HepG2 (cell line): ENCODE results near the gene GNB1. TPM values are rescaled to one million over a fixed set of nuclear protein-coding genes. Genes with fewer than 3 reads are reported as not detected.

Experiments
- BATF2 ChIP-seq: sonication (generic); formaldehyde crosslinking; IDR thresholded peaks from 2 replicates; pipeline ENCODE4 v1.8.0; 2022; ENCODE audit warnings: mild to moderate bottlenecking, missing genetic modification reagents, moderate library complexity
- BRF2 ChIP-seq: sonication (generic); formaldehyde crosslinking; IDR thresholded peaks from 2 replicates; pipeline ENCODE4 v1.8.1; 2022; ENCODE audit warnings: mild to moderate bottlenecking, missing genetic modification reagents
- CBFB ChIP-seq: sonication (generic); formaldehyde crosslinking; IDR thresholded peaks from 2 replicates; pipeline ENCODE4 v1.4.0; 2020; ENCODE audit warnings: missing genetic modification reagents
- DBP ChIP-seq: sonication (generic); formaldehyde crosslinking; IDR thresholded peaks from 2 replicates; pipeline ENCODE4 v1.4.0; 2020; ENCODE audit warnings: missing genetic modification reagents; ENCODE audit errors: not compliant biosample characterization
- E2F5 ChIP-seq: sonication (generic); formaldehyde crosslinking; conservative IDR thresholded peaks from 2 replicates; pipeline ENCODE4 v1.4.0; 2020; ENCODE audit warnings: missing genetic modification reagents
- FOXK1 ChIP-seq: sonication (generic); formaldehyde crosslinking; IDR thresholded peaks from 2 replicates; pipeline ENCODE4 v1.4.0; 2020; ENCODE audit warnings: low read depth, missing genetic modification reagents, borderline replicate concordance
- NFAT5 ChIP-seq: sonication (generic); formaldehyde crosslinking; IDR thresholded peaks from 2 replicates; pipeline ENCODE4 v1.4.0; 2020; ENCODE audit warnings: missing genetic modification reagents
- PBX3 ChIP-seq: sonication (generic); formaldehyde crosslinking; IDR thresholded peaks from 2 replicates; pipeline ENCODE4 v1.8.1; 2023; ENCODE audit warnings: missing genetic modification reagents, inconsistent platforms, borderline replicate concordance
- POLR2G ChIP-seq: fragments of 200-400 bp; formaldehyde crosslinking; IDR thresholded peaks from 2 replicates; pipeline ENCODE4 v1.6.1; 2018; ENCODE audit warnings: mild to moderate bottlenecking, low read depth, low read length, moderate library complexity
- RCOR2 ChIP-seq: IDR thresholded peaks from 2 replicates; pipeline ENCODE4 v1.6.1; 2016; ENCODE audit warnings: missing biosample characterization, missing genetic modification reagents
- STAT6 ChIP-seq: sonication (generic); formaldehyde crosslinking; IDR thresholded peaks from 2 replicates; pipeline ENCODE4 v1.4.0; 2020; ENCODE audit warnings: missing genetic modification reagents, mild to moderate bottlenecking, borderline replicate concordance
- ZFP41 ChIP-seq: sonication (generic); formaldehyde crosslinking; IDR thresholded peaks from 2 replicates; pipeline ENCODE4 v1.4.0; 2020; ENCODE audit warnings: mild to moderate bottlenecking, missing genetic modification reagents, borderline replicate concordance
- ZNF543 ChIP-seq: sonication (generic); formaldehyde crosslinking; IDR thresholded peaks from 2 replicates; pipeline ENCODE4 v1.4.0; 2020; ENCODE audit warnings: mild to moderate bottlenecking, missing genetic modification reagents
- polyA plus RNA-seq, 8 experiments: library from polyadenylated mRNA; depleted of rRNA in 3 of 8; stranded (reverse) in 7 of 8; unstranded in 1 of 8; fragments of >200 nt; fragmentation: Illumina TruSeq in 4 of 8; extraction: Trizol in 4 of 8; gene quantifications; 2 replicates each; pipeline versions ENCODE4 v1.2.1 to v1.2.3, GENCODE V29; 2011 to 2016; ENCODE audit warnings: low read depth in 4 of 8, missing spikeins in 1 of 8, mixed read lengths in 1 of 8; ENCODE audit not compliant: insufficient read depth in 1 of 8
- total RNA-seq, 5 experiments: library from RNA; depleted of rRNA; stranded (reverse); fragments of >200 nt; fragmentation: Illumina TruSeq; extraction: Trizol; gene quantifications; 2 replicates each; pipeline ENCODE4 v1.2.3, GENCODE V29; 2016; ENCODE audit warnings: low read depth in 1 of 5

The GNB1 gene
- total and polyA plus RNA-seq, 2 of the 13 experiments (the other 11 are each of a cell fraction or from before 2014, with no cell fraction given): 66.2 to 327 TPM

- TF ChIP-seq NFAT5 (CRISPR knock-in tag) (no peak), BATF2 (CRISPR knock-in tag) (no peak), ZNF543 (no peak), ZFP41 (CRISPR knock-in tag) (no peak), RCOR2 (CRISPR knock-in tag) (no peak), BRF2 (CRISPR knock-in tag) (no peak), DBP (CRISPR knock-in tag) (no peak), E2F5 (no peak), STAT6 (CRISPR knock-in tag) (no peak), POLR2G (no peak), PBX3 (CRISPR knock-in tag) (no peak), FOXK1 (no peak), CBFB (CRISPR knock-in tag) (0 out of 2 replicates have a peak, but pooled peaks have one; percentile 40)
These were observed 15.6 kb upstream of the GNB1 start (continued) for GRCh38 chr1:1906185-1907097.
